GM23338 (cell line): Measurements from ENCODE around the gene URM1. TPM values are rescaled to one million over a fixed set of nuclear protein-coding genes. Genes with fewer than 3 reads are reported as not detected.

Source experiments
- ATAC-seq: fragments of 200-7000 bp; cut with Tn5 transposase; 3 replicates; pipeline ENCODE4 v1.9.1; 2020
- DNase-seq: peaks from one replicate; pipeline ENCODE4 v3.0.0-alpha.2; 2015; ENCODE audit warnings: low spot score
- H2AFZ ChIP-seq: fragments of 200-600 bp; sonication (generic); 2 replicates; pipeline ENCODE4 v1.8.0; 2016; ENCODE audit warnings: antibody characterized with exemption, mild to moderate bottlenecking, moderate library complexity
- H3F3A ChIP-seq: fragments of 200-600 bp; sonication (generic); replicated peaks from 2 replicates; pipeline ENCODE4 v1.8.0; 2017; ENCODE audit warnings: antibody characterized with exemption, mixed run types, low read depth
- H3K27ac ChIP-seq: fragments of 200-600 bp; sonication (generic); 2 replicates; pipeline ENCODE4 v1.6.1; 2016; ENCODE audit warnings: low read depth
- H3K27me3 ChIP-seq: fragments of 200-600 bp; sonication (generic); 2 replicates; pipeline ENCODE4 v1.8.0; 2016; ENCODE audit warnings: mild to moderate bottlenecking, mixed run types, moderate library complexity; ENCODE audit not compliant: insufficient read depth
- H3K36me3 ChIP-seq: fragments of 200-600 bp; sonication (generic); 2 replicates; pipeline ENCODE4 v1.8.0; 2016; ENCODE audit warnings: mild to moderate bottlenecking; ENCODE audit not compliant: insufficient read depth
- H3K4me1 ChIP-seq: fragments of 200-600 bp; sonication (generic); 2 replicates; pipeline ENCODE4 v1.8.0; 2016; ENCODE audit warnings: mild to moderate bottlenecking, moderate library complexity; ENCODE audit not compliant: insufficient read depth
- H3K4me2 ChIP-seq: fragments of 200-600 bp; sonication (generic); 2 replicates; pipeline ENCODE4 v1.7.1; 2017; ENCODE audit warnings: mixed run types
- H3K4me3 ChIP-seq: fragments of 200-600 bp; sonication (generic); 2 replicates; pipeline ENCODE4 v1.6.1; 2016; ENCODE audit warnings: mixed run types
- H3K79me2 ChIP-seq: fragments of 200-600 bp; sonication (generic); replicated peaks from 2 replicates; pipeline ENCODE4 v1.8.0; 2017; ENCODE audit warnings: mild to moderate bottlenecking; ENCODE audit not compliant: insufficient read depth
- H3K9me2 ChIP-seq: fragments of 200-600 bp; sonication (generic); 2 replicates; pipeline ENCODE4 v1.8.0; 2017; ENCODE audit not compliant: insufficient read depth
- H4K20me1 ChIP-seq: fragments of 200-600 bp; sonication (generic); replicated peaks from 2 replicates; pipeline ENCODE4 v1.8.0; 2017; ENCODE audit warnings: mild to moderate bottlenecking; ENCODE audit not compliant: insufficient read depth
- H3K27ac Mint-ChIP-seq: 2 replicates; pipeline ENCODE4 v1.8.0; 2020; ENCODE audit warnings: inconsistent platforms, mild to moderate bottlenecking, moderate library complexity, mixed read lengths
- H3K27me3 Mint-ChIP-seq: 3 replicates; pipeline ENCODE4 v1.8.0; 2022; ENCODE audit warnings: low read depth, mild to moderate bottlenecking, moderate library complexity, mixed read lengths, inconsistent platforms; ENCODE audit not compliant: insufficient read depth, poor library complexity
- H3K36me3 Mint-ChIP-seq: 3 replicates; pipeline ENCODE4 v1.8.0; 2021; ENCODE audit warnings: low read depth, mild to moderate bottlenecking, inconsistent platforms, moderate library complexity, mixed read lengths
- H3K4me1 Mint-ChIP-seq: 3 replicates; pipeline ENCODE4 v1.8.0; 2020; ENCODE audit warnings: mild to moderate bottlenecking, inconsistent platforms, mixed read lengths
- H3K4me3 Mint-ChIP-seq: 3 replicates; pipeline ENCODE4 v1.8.0; 2021; ENCODE audit warnings: moderate library complexity, mild to moderate bottlenecking, inconsistent platforms, mixed read lengths
- H3K9me3 Mint-ChIP-seq: 3 replicates; pipeline ENCODE4 v1.8.0; 2020; ENCODE audit warnings: moderate library complexity, mild to moderate bottlenecking, inconsistent platforms, mixed read lengths
- CREB1 ChIP-seq: fragments of 250-450 bp; sonication (Bioruptor Pico); IDR thresholded peaks from 2 replicates; pipeline ENCODE4 v1.5.0; 2020; ENCODE audit warnings: low read depth, mild to moderate bottlenecking, moderate library complexity
- EZH2 ChIP-seq: fragments of 200-600 bp; sonication (generic); IDR thresholded peaks from one replicate; pipeline ENCODE4 v1.8.0; 2017; ENCODE audit warnings: antibody characterized with exemption, mild to moderate bottlenecking, low read depth; ENCODE audit not compliant: unreplicated experiment
- EZH2phosphoT487 ChIP-seq: fragments of 200-600 bp; sonication (generic); IDR thresholded peaks from one replicate; pipeline ENCODE4 v1.8.1; 2018; ENCODE audit warnings: antibody characterized with exemption; ENCODE audit not compliant: unreplicated experiment
- JUNB ChIP-seq: IDR thresholded peaks from one replicate; pipeline ENCODE4 v1.6.1; 2016; ENCODE audit warnings: antibody characterized with exemption; ENCODE audit not compliant: unreplicated experiment
- NANOG ChIP-seq: IDR thresholded peaks from 2 replicates; pipeline ENCODE4 v1.6.1; 2016; ENCODE audit warnings: antibody characterized with exemption, borderline replicate concordance
- POLR2AphosphoS5 ChIP-seq: IDR thresholded peaks from 2 replicates; pipeline ENCODE4 v1.6.1; 2016; ENCODE audit warnings: antibody characterized with exemption, low read depth
- STAT1 ChIP-seq: IDR thresholded peaks from one replicate; pipeline ENCODE4 v1.6.1; 2016; ENCODE audit warnings: antibody characterized with exemption; ENCODE audit not compliant: unreplicated experiment
- ZNF114 ChIP-seq: fragments of 250-450 bp; sonication (Bioruptor Pico); IDR thresholded peaks from 2 replicates; pipeline ENCODE4 v1.5.0; 2020; ENCODE audit warnings: mild to moderate bottlenecking, moderate library complexity
- ZNF331 ChIP-seq: fragments of 250-450 bp; sonication (Bioruptor Pico); IDR thresholded peaks from 2 replicates; pipeline ENCODE4 v1.5.0; 2020; ENCODE audit warnings: low read depth, mild to moderate bottlenecking, moderate library complexity
- polyA plus RNA-seq: library from polyadenylated mRNA; unstranded; fragments of >200 nt; fragmentation: Nextera tagmentation; extraction: Ambion mirVana; gene quantifications from 2 replicates; pipeline ENCODE4 v1.2.1, GENCODE V29; 2016
- total RNA-seq: library from RNA; depleted of rRNA; stranded (reverse); fragments of >200 nt; shearing (Covaris generic); gene quantifications from 2 replicates; pipeline ENCODE4 v1.2.3, GENCODE V29; 2014
- TF ChIP-seq, protein P1 (sequence below): fragments of 250-450 bp; sonication (Bioruptor Pico); IDR thresholded peaks from 2 replicates; pipeline ENCODE4 v1.5.0; 2020; ENCODE audit warnings: mild to moderate bottlenecking, moderate library complexity
- TF ChIP-seq, protein P2 (sequence below): IDR thresholded peaks from 2 replicates; pipeline ENCODE4 v1.6.1; 2016; ENCODE audit warnings: antibody characterized with exemption
- TF ChIP-seq, protein P3 (sequence below): IDR thresholded peaks from one replicate; pipeline ENCODE4 v1.6.1; 2018; ENCODE audit warnings: antibody characterized with exemption; ENCODE audit not compliant: unreplicated experiment
- TF ChIP-seq, protein P4 (sequence below), 2 experiments: fragments of 200-600 bp in 1 of 2; sonication (generic) in 1 of 2; conservative IDR thresholded peaks; 2 replicates each; pipeline versions ENCODE4 v1.5.1 to v1.6.1; 2016 to 2017; ENCODE audit warnings: antibody characterized with exemption in 2 of 2, low read depth in 2 of 2, mild to moderate bottlenecking in 2 of 2, moderate library complexity in 1 of 2

URM1 gene
- total and polyA plus RNA-seq, 2 experiments from 2014 or later = 28.6 to 47.8 TPM

DNA sequence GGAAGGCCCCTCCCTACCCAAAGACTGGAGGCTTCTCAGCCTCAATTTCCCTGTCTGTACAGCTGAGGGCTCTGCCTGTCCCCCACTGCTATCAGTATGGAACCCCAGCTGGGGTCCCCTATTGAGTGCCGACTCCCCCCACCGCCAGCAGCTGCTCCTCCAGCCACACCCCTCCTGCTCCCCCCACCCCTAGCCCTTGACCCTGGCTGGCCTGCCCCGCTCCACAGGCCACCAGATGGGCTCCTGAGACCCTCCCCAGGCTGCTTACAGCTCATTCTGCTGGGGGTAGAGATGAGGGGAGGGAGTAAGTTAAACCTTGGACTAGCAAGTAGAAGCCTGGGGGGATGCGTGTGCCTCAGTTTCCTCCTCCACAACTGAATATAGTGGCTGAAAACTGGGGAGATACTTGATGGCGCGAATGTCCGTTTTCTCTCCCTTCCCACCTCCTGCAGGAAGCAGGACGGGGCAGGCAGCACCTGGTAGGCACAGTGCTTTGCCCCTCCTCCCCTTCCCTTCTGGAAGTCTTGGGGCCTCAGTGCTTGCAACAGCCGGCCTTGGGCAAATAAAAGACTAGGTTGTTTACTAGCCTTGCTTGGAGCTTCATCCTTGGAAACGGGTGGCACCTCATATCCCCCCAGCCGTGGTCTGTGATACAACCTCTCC lies 19.1 kb downstream of the URM1 start:
- Mint-ChIP-seq H3K4me1 (peaks cover 66% of the 10 kb centered on the region), H3K27me3 (peaks cover 91% of the 10 kb centered on the region), H3K9me3 (no peaks in the 10 kb centered on the region), H3K36me3 (peaks cover 28% of the 10 kb centered on the region), H3K27ac (no peak overlapping the region), H3K4me3 (peak overlapping the region; percentile 32; the same call in 1 of the 3 replicates)
- no peak for ATAC-seq
- no peak overlapping the region for H3K27ac ChIP-seq
- peaks cover 33% of the 10 kb centered on the region for H3F3A ChIP-seq
- H3K79me2 ChIP-seq = 0 out of 2 replicates have a peak, but pooled peaks cover under 1% of the 10 kb centered on the region
- TF ChIP-seq, protein P1, sequence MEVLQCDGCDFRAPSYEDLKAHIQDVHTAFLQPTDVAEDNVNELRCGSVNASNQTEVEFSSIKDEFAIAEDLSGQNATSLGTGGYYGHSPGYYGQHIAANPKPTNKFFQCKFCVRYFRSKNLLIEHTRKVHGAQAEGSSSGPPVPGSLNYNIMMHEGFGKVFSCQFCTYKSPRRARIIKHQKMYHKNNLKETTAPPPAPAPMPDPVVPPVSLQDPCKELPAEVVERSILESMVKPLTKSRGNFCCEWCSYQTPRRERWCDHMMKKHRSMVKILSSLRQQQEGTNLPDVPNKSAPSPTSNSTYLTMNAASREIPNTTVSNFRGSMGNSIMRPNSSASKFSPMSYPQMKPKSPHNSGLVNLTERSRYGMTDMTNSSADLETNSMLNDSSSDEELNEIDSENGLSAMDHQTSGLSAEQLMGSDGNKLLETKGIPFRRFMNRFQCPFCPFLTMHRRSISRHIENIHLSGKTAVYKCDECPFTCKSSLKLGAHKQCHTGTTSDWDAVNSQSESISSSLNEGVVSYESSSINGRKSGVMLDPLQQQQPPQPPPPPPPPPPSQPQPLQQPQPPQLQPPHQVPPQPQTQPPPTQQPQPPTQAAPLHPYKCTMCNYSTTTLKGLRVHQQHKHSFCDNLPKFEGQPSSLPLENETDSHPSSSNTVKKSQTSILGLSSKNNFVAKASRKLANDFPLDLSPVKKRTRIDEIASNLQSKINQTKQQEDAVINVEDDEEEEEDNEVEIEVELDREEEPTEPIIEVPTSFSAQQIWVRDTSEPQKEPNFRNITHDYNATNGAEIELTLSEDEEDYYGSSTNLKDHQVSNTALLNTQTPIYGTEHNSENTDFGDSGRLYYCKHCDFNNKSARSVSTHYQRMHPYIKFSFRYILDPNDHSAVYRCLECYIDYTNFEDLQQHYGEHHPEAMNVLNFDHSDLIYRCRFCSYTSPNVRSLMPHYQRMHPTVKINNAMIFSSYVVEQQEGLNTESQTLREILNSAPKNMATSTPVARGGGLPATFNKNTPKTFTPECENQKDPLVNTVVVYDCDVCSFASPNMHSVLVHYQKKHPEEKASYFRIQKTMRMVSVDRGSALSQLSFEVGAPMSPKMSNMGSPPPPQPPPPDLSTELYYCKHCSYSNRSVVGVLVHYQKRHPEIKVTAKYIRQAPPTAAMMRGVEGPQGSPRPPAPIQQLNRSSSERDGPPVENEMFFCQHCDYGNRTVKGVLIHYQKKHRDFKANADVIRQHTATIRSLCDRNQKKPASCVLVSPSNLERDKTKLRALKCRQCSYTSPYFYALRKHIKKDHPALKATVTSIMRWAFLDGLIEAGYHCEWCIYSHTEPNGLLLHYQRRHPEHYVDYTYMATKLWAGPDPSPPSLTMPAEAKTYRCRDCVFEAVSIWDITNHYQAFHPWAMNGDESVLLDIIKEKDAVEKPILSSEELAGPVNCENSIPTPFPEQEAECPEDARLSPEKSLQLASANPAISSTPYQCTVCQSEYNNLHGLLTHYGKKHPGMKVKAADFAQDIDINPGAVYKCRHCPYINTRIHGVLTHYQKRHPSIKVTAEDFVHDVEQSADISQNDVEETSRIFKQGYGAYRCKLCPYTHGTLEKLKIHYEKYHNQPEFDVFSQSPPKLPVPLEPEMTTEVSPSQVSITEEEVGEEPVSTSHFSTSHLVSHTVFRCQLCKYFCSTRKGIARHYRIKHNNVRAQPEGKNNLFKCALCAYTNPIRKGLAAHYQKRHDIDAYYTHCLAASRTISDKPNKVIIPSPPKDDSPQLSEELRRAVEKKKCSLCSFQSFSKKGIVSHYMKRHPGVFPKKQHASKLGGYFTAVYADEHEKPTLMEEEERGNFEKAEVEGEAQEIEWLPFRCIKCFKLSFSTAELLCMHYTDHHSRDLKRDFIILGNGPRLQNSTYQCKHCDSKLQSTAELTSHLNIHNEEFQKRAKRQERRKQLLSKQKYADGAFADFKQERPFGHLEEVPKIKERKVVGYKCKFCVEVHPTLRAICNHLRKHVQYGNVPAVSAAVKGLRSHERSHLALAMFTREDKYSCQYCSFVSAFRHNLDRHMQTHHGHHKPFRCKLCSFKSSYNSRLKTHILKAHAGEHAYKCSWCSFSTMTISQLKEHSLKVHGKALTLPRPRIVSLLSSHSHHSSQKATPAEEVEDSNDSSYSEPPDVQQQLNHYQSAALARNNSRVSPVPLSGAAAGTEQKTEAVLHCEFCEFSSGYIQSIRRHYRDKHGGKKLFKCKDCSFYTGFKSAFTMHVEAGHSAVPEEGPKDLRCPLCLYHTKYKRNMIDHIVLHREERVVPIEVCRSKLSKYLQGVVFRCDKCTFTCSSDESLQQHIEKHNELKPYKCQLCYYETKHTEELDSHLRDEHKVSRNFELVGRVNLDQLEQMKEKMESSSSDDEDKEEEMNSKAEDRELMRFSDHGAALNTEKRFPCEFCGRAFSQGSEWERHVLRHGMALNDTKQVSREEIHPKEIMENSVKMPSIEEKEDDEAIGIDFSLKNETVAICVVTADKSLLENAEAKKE (CRISPR knock-in tag) = no peak
- TF ChIP-seq, protein P2, sequence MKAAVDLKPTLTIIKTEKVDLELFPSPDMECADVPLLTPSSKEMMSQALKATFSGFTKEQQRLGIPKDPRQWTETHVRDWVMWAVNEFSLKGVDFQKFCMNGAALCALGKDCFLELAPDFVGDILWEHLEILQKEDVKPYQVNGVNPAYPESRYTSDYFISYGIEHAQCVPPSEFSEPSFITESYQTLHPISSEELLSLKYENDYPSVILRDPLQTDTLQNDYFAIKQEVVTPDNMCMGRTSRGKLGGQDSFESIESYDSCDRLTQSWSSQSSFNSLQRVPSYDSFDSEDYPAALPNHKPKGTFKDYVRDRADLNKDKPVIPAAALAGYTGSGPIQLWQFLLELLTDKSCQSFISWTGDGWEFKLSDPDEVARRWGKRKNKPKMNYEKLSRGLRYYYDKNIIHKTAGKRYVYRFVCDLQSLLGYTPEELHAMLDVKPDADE = no peak
- TF ChIP-seq EZH2phosphoT487 (no peak), STAT1 (no peak), NANOG (no peak), POLR2AphosphoS5 (no peak), EZH2 (no peak), JUNB (no peak), ZNF331 (CRISPR knock-in tag) (no peak), ZNF114 (CRISPR knock-in tag) (no peak), CREB1 (no peak)
- TF ChIP-seq, protein P3, sequence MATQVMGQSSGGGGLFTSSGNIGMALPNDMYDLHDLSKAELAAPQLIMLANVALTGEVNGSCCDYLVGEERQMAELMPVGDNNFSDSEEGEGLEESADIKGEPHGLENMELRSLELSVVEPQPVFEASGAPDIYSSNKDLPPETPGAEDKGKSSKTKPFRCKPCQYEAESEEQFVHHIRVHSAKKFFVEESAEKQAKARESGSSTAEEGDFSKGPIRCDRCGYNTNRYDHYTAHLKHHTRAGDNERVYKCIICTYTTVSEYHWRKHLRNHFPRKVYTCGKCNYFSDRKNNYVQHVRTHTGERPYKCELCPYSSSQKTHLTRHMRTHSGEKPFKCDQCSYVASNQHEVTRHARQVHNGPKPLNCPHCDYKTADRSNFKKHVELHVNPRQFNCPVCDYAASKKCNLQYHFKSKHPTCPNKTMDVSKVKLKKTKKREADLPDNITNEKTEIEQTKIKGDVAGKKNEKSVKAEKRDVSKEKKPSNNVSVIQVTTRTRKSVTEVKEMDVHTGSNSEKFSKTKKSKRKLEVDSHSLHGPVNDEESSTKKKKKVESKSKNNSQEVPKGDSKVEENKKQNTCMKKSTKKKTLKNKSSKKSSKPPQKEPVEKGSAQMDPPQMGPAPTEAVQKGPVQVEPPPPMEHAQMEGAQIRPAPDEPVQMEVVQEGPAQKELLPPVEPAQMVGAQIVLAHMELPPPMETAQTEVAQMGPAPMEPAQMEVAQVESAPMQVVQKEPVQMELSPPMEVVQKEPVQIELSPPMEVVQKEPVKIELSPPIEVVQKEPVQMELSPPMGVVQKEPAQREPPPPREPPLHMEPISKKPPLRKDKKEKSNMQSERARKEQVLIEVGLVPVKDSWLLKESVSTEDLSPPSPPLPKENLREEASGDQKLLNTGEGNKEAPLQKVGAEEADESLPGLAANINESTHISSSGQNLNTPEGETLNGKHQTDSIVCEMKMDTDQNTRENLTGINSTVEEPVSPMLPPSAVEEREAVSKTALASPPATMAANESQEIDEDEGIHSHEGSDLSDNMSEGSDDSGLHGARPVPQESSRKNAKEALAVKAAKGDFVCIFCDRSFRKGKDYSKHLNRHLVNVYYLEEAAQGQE = no peak
- TF ChIP-seq, protein P4, sequence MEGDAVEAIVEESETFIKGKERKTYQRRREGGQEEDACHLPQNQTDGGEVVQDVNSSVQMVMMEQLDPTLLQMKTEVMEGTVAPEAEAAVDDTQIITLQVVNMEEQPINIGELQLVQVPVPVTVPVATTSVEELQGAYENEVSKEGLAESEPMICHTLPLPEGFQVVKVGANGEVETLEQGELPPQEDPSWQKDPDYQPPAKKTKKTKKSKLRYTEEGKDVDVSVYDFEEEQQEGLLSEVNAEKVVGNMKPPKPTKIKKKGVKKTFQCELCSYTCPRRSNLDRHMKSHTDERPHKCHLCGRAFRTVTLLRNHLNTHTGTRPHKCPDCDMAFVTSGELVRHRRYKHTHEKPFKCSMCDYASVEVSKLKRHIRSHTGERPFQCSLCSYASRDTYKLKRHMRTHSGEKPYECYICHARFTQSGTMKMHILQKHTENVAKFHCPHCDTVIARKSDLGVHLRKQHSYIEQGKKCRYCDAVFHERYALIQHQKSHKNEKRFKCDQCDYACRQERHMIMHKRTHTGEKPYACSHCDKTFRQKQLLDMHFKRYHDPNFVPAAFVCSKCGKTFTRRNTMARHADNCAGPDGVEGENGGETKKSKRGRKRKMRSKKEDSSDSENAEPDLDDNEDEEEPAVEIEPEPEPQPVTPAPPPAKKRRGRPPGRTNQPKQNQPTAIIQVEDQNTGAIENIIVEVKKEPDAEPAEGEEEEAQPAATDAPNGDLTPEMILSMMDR (conservative IDR thresholded peaks at IDR 0.05; ENCODE audit: low read depth in 2 of 2) = no peak
- peaks cover 64% of the 10 kb centered on the region for H3K4me1 ChIP-seq
- H2AFZ ChIP-seq = no peak overlapping the region
- peaks cover 35% of the 10 kb centered on the region for H4K20me1 ChIP-seq
- H3K4me2 ChIP-seq = peak overlapping the region; percentile 91
- H3K36me3 ChIP-seq = peaks cover 10% of the 10 kb centered on the region; the same call in 1 of the 2 replicates
- H3K9me2 ChIP-seq = no peaks in the 10 kb centered on the region
- DNase-seq = no peak
- H3K4me3 ChIP-seq = peak overlapping the region; percentile 30; the same call in 1 of the 2 replicates
- H3K27me3 ChIP-seq = peaks cover 99% of the 10 kb centered on the region
